ENCODE measurements around the gene COG5.

Gene COG5

DNA sequence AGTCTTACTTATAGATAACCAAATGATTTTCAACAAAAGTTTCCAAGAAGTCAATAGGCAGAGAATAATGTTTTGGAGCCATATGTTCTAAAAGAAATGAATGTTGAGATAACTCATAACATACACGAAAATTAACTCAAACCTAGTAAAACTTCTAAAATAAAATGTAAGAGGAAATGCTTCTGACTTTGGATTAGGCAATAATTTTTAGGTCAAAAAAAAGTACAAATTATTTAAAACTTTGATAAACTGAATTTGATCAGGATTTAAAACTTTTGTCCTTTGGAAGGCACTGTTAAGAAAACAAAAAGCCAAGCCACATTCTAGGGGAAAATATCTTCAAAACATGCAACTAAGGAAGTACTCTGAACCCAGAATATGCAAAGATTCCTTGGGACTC is 242.1 kb downstream of the COG5 start:
- no peak for DNase-seq

DNA sequence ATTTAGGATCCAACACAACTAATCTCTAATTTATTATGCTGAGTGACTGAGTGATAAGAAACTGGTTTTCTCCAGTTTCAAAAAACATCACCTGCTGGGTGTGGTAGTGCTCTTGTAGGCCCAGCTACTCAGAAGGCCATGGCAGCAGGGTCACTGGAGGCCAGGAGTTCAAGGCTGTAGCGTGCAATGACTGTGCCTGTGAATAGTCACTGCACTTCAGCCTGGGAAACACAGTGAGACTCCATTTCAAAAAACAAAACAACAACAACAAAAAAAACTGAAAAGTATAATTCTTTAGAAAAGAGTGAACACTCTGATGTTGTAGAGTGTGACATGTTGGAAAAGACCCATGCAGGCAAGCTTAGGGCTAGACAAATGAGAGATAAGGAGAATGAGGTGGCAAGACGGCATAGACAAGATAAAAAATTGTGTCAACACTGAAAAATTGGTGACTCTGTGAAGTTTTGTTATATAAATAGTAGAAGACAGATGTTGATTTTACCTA is 243.9 kb downstream of the COG5 start:
- DNase-seq = no peak

DNA sequence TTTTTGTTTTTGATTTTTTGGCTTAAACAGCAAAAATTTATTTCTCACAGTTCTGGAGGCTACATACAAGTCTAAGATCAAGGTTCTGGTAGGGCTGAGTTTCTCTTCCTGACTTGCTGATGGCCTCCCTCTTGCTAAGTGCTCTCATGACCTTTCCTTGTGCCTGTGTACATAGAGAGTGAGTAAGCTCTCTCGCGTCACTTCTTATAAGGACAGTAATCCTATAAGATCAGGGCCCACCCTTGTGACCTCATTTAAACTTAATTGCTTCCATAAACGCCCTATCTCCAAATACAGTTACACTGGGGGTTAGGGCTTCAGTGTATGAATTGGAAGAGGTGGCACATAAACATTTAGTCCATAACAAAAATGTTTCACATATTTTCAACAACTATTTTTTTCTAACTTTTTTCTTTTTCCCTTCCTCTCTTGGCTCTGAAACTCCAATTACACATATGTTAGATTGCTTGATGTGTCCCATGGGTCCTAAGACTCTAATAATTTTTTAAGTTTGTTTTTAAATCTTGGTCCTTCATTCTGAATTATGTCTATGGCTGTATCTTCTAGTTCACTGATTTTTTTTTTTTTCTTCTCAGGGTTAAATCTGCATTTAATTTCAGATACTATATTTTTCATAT is 245.1 kb downstream of the COG5 start:
- DNase-seq = no peak

DNA sequence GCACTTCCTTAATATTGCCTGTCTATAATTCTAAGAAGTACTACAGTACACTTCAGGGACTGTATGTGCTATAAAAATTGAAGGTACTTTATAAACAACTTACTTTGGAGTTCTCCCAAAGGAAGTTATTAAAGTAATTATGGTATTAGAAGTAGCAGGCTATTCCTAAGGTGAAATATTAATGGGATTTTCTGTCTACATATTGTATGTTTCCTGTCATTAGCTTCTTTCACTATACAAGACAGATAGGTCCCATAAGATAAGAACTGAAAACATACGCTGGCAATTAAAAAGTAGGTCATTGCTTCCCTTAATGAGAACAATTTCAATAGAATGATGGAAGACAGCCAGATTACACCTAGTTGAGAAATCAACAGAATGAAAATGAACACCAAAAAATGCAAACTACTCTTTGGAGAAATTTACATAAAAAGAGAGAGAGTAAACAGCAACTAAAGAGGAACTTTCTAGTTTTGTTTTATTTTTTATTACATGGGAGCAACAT is 248.0 kb downstream of the COG5 start:
- no peak for DNase-seq

DNA sequence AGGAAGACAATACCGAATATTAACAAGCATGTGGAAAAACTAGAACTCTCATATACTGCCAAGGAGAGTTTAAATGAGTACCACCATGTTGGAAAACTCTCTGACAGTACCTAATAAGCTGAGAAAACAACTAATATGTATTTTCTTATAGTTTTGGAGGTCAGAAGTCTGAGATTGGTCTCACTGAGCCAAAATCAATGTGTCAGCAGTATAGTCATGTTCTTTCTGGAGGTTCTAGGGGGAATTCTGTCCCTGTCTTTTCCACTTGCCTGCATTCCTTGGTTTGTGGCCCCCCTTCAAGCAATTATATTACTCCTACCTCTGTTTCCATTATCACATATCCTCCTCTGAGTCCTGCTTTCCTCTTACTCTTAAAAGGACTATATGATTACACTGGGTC is 250.4 kb downstream of the COG5 start:
- DNase-seq = no peak

DNA sequence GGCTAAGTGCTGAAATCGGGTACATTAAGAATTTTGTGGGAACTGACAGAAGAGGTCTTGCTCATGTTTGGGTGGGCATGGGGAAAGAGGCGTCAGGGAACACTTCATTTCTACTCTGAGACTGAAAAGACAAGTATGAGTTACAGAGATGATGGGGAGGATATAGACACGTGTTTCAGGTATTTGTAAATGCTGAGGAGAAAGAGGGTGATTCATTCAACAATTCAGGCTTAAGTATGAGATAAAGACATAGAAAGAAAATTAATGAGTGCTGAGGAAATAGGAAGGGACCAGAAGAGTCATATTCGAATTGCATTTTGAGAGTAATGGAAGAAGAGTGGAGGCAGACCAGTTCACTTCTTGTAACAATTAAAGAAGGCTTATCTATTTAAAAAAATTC is 251.3 kb downstream of the COG5 start:
- DNase-seq = no peak

DNA sequence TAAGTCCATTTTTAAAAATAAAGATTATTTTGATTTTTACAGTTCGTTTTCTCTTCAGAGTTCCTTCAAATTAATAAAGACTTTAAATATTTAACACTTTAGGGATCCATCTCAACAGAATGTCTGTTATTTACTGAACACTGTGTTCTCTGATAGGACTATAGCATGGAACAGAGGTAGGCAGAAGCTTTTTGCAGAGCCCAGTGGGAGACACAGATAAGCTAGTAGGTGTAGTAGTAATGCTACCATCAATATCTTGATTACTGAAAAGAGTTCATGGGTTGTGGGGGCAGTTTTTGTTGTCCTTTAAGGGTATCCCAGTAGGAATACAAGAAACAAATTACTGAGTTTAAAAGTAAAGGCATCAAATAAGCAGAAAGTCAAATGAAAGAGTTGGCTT is 254.4 kb downstream of the COG5 start:
- no peak for DNase-seq

DNA sequence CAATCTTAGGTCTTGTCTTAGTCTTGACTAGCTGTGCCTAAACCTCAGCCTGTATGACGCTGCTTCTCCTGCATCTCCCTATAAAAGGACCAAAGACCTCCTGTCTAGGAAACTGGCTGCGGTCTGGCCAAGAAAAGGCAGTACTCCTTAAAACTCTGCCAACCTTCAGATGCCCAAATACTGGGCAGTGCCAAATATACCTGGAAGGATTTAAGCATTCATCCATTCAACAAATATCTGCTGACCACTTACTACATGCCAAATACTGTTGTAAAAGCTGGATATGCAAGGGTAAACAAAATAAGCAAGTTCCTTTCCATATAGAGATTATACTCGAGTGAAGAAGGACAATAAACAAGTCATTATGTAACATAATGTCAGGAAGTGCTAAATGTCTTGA is 259.1 kb downstream of the COG5 start:
- DNase-seq = no peak

DNA sequence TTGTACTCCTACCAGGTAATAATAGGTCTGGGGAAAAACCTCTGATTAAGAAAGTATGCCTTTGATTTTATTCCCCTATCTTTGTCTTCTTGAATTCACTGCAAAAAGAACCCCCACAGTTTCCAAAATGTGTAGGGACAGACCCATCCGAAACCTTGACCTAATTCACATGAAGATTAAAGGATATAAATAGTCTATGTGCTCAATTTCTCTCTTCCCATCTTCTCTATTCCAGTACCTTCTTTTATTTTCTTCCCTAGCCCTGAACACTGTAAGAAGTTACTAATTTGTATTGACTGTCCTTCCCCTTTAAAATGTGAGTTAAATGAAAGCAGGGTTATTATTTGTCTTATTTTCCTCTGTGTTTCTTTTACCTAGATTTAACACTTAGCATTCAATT is 259.7 kb downstream of the COG5 start:
- DNase-seq = no peak

DNA sequence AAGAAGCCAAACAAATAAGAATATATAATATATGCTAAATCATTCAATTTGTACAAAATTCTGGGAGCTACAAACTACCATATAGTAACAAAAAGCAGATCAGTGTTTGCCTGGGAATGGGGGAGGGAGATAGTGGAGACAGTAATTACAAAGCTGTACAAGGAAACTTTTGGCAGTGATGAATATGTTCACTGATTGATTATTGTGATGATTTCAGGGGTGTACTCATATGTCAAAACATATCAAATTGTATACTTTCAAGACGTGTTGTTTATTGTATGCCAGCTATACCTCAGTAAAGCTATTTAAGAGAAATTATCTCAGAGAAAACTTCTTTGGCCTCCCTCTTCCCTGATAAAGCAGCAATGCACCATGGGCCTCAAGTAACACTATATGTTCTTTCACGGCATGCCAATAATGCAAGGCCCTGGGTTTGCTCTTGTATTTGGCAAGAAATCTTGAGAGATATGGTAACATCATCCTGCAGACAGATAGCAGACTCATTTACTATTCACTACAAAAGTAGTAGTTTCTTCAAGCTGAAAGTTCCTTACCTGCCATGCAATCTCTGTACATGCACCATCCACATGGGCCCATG is 261.4 kb downstream of the COG5 start:
- no peak for DNase-seq

DNA sequence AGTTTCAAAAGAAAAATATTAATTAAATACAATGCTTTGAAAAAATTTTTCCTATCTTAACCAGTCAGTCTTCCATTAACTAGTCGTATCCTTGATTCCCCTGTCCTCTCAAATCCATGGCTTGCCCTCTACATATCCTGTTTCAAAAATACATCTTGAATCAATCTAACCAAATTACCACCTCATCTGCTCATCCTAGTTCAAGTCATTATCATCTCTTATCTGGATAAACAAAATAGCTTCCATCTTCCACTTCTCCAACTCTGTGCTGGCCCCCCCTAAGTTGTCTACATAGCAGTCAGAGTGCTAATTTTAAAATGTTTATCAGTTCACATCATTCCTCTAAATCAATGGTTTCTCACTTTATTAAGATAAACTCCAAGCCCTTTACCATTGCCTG is 269.5 kb downstream of the COG5 start:
- DNase-seq = no peak

DNA sequence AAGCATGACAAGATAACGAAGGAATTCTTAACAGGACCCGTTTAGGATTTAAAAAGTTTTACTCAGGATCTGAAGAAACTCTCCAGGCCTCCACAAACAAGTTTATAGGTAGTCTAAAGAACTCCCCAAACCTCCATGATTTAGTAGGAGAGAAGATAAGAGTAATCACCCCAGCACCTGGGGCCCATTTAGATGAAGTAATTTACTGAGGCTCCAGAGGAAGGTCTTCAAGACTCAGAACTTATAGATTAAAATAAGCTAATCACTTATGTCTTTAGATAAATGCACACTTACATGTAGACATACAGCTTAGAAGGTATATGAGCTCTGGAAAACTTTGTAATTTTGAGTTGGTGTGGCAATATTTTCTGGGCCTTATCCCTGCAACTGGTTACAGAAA is 271.1 kb downstream of the COG5 start:
- DNase-seq = no peak

DNA sequence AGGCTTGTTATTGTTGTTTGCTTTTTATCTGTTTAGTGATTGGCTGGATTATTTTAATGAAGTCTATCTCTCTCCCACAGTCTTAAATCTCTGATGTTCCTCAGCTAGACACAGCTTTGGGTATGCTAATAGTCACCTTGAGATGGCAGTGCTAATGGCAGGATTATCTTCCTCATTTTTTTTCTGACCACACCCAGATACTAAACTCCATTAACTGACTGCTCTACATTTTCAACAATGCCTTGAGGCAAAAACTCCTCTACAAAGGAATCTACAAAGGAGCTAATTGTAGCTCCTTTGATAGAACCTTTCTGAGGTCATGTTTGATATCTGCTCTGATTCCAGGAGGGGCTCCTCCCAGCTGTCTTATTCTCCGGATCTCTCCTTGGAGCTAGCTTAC is 272.3 kb downstream of the COG5 start:
- no peak for DNase-seq

DNA sequence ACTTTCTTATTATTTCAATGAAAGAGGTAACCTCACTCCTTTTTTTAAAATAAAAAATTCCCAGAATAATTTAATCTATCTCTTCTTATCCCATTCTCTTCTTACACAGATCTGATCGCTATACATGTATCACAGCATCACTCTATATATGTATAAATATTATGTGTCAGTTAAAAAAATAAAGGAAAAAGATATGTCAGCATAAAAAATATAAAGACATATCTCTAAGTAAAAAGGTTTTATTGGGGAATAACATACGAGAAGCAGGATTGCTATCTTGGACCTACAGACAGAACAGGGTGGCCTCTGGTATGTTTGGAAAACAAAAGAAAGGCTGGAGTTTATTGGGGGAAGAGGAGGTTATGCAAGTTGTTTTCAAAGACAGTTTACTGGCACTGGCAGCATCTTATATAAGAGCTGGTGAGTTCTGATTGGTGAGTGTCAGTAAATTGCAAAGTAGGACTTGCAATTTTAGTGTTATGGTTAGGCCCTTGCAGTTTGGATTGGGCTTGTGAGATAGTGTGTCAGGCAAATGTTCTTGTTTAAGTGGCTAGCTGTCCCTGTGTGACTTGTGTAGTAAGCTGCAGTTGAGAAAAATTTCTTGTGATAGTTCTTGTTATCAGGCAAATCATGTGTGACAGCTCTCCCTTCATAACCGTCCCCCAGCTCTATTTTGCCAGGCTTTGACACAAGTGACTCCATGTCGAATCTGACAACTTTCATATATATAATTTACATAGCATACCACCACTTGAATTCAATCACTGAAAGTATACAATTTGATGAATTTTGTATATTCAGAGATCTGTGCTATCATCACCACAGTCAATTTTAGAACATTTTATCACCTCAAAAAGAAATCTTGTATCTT is 276.7 kb downstream of the COG5 start:
- DNase-seq = no peak

DNA sequence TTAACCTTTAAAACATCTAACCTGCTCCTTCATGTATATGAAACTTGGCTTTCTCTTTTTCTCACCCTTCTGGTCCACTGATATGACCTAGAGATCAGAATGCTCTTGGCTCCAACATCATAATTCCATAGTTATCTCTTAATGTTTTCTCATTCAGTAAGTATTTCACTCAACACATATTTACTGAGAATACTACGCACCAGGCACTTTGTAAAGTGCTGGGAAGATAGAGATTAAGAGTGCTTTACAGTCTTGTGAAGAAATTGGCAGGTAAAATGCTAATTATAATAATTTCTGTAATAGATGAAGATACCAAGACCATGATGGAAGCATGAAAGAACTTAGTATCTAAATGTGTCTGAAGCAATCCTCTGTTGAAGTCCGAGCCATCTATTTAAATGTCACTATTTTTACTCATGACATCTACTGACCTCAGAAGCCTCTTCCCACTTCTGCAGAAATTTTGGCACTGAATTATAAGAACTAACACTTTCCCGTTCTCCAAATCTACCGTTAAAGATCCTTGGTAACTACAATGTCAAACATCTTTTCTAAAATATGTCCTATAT is 278.7 kb downstream of the COG5 start:
- DNase-seq = no peak

DNA sequence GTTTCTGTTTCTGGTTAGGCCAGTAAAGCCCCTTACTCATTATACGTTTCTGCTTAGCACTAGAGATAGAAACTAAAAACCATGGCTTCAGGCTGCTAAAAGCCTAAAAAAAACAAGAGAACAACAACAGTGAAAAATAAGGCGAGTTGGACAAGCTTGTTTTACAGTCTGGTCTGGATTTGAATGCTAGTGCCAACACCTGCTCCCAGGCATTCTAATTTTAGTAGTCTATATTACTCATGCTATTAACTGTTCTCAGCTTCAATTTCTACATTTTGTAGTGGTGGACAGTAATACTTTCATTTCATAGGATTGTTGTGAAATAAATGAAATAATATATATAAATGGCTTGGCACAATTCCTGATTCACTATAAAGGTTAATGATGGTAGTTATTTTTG is 286.4 kb downstream of the COG5 start:
- no peak for DNase-seq

DNA sequence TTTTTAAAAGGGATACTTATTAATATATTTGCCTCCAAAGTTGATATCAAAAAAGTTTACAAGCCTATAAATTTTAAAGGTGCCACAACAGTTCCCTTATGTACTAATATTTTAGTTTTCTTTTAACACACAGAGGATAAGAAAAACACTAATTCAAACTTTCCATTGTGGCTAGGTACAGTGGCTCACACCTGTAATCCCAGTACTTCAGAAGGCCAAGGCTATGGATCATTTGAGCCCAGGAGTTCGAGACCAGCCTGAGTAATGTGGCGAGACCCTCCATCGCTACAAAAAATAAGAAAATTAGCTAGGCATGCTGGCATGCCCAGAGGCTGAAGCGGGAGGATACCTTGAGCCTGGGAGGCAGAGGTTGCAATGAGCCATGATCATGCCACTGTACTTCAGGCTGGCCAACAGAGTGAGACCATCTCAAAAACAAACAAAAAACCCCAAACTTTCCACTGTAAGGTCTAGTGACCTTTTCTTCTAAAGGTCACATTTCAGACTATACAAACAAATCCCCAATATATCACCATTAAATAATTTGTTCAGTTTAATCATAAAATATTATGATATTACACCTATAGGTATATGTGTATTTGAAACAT is 287.4 kb downstream of the COG5 start:
- DNase-seq = no peak

DNA sequence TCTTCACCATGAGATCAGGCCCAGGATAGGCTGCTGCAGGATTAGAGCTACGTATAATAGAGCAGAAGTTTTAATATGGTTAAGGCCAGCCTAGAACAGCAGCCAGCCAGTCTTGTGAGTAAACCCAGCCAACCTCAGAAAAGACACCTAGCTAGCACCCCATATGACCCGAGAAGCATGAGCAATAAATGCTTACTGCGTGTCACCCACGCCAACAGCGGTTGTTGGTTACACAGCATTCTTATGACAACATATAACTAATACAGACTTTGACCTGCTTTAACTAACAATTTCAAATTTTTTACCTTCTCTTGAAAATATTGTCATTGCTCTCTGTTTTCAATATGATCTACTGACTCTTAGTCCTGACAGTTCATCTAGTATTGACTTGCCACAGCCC is 289.2 kb downstream of the COG5 start:
- no peak for DNase-seq

DNA sequence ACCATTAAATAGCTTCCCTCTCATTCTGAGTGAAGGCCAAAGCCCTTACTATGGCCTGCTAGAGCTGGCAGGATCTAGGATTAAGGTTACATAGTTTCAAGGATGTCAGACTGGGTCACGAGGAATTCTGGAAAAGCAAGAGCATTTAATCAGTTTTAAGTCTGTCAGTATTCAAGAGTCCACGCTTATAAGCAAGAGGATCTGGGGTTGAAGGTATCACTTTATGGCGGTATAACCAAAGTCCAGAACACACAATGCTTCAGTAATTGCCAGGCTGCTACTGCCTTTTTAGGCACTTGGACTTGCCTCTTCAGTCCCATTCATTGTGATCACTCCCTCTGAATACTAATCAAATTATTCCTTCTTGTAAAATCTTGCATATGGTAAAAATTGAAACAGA is 293.9 kb downstream of the COG5 start:
- no peak for DNase-seq

DNA sequence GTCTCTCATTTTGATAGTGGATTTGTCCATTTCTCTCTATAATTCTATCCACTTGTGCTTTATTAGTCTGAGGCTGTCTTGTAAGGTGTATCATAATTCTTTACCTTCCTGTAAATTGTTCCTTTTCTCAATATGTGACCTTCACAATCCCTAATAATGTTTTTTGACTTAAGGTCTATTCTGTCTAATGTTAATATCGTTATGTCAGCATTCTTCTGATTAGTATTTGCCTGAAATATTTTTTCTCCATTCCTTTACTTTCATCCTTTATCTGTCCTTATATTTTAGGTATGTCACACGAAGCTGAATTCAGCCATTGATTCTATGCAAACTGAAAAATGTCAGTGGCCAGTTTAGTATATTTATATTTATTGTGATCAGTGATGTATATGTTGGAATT is 295.1 kb downstream of the COG5 start:
- DNase-seq = no peak

DNA sequence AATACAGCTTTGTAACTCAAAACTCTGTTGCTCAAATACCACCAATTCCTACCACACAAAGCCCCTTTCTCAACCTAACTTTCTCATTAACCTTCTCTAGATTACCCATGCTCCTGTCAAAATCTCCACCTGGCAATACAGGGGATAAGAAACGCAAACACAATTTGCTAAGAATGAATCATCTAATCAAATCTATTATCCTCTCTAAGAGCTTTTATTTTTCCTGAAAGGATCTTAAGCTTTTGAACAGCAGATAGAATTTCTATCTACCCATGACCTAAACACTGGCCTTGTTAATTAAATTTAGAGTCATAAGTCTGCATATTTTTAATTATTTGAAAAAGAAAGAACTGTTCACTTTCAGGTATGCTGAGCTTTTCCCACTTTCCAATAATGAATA is 296.6 kb downstream of the COG5 start:
- DNase-seq = no peak

DNA sequence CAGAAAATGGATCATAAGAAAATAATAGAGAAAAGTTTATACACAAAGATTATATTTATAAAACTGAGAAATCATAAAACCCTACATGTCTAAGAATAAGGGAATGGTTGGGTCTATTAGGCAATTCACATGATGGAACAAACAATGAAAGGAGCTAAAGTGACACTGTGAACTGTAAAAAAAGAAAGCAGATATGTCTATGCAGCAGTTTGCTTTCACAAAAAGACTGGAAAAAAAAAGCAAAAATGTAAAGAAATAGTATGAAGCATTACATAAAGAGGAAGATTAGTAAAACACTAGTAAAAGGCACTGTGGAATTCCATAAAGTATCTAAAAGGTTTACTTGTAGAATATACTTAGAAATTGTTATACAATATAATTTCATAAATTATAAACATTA is 299.0 kb downstream of the COG5 start:
- DNase-seq = no peak

DNA sequence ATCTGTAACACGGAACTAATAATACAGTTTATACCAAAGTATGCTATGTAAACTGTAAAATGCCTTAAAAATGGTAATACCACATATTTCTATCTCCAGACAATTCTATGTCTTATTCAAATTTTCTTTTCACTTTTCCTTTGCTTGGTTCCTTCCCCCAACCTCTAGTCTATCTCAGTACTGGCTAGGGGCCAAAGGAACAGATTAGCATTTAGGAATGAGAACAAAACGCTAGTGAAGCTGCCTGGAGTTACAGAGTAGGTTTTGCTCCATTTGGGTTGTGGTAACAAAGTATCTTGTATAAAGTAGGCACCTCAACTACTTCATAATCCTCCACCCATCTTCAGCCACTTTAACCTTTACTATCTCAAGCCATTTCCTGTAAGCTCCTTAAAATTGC is 300.9 kb downstream of the COG5 start:
- DNase-seq = no peak

All from bone marrow (tissue), 2 donors.